Fibroblast of pulmonary artery (primary cell): ENCODE measurements around the gene CYP27B1.
A peak's percentile ranks its signal among the peaks of the same experiment; 100 is the strongest.

Source experiments
- DNase-seq: peaks from one replicate; pipeline ENCODE4 v3.0.0-alpha.2; 2010; ENCODE audit warnings: low read depth
- H3K4me3 ChIP-seq: replicated peaks from 2 replicates; pipeline ENCODE4 v1.5.1; 2011; ENCODE audit warnings: low read depth, mild to moderate bottlenecking, control low read depth, low read length, moderate library complexity
- TF ChIP-seq, protein P1 (sequence below): IDR thresholded peaks from 2 replicates; pipeline ENCODE4 v1.5.1; 2011; ENCODE audit warnings: mild to moderate bottlenecking, control low read depth, low read length, inconsistent platforms; ENCODE audit errors: missing control alignments

CYP27B1 gene

DNA sequence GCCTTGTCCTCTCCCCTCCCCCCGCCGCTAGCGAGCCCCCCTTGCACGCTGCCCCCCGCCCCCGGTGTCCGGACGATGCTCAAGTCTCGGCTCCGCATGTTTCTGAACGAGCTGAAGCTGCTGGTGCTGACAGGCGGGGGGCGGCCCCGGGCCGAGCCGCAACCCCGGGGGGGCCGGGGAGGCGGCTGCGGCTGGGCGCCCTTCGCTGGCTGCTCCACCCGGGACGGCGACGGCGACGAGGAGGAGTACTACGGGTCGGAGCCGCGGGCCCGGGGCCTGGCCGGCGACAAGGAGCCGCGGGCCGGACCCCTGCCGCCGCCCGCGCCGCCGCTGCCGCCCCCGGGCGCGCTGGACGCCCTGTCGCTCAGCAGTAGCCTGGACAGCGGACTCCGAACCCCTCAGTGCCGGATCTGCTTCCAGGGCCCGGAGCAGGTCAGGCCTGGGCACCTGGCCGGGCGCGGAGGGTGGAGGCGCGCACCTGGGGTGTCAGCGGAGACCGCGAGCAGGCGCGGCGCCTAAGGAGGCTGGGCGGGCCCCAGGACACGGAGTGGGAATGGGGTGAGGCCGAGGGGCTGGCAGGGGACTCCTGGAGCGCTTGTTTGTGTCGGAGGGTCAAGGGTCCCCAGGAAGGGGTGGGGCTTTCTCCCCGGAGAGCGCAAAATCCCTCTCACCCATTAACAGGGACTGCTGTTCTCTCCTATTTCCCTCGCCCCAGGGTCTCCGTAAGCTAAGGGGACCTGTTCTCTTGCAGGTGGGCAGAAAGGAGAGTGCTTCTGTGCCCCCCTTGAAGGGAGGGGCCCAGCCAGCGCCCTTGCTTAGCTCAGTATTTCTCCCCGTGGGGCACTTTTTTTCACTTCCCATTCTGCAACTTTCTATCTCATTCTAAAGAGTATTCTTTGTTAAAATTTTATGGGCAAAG, 11.2 kb downstream of the CYP27B1 start:
- no peak for DNase-seq
- H3K4me3 ChIP-seq: peak overlapping the region; percentile 48
- TF ChIP-seq, protein P1, sequence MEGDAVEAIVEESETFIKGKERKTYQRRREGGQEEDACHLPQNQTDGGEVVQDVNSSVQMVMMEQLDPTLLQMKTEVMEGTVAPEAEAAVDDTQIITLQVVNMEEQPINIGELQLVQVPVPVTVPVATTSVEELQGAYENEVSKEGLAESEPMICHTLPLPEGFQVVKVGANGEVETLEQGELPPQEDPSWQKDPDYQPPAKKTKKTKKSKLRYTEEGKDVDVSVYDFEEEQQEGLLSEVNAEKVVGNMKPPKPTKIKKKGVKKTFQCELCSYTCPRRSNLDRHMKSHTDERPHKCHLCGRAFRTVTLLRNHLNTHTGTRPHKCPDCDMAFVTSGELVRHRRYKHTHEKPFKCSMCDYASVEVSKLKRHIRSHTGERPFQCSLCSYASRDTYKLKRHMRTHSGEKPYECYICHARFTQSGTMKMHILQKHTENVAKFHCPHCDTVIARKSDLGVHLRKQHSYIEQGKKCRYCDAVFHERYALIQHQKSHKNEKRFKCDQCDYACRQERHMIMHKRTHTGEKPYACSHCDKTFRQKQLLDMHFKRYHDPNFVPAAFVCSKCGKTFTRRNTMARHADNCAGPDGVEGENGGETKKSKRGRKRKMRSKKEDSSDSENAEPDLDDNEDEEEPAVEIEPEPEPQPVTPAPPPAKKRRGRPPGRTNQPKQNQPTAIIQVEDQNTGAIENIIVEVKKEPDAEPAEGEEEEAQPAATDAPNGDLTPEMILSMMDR: no peak

DNA sequence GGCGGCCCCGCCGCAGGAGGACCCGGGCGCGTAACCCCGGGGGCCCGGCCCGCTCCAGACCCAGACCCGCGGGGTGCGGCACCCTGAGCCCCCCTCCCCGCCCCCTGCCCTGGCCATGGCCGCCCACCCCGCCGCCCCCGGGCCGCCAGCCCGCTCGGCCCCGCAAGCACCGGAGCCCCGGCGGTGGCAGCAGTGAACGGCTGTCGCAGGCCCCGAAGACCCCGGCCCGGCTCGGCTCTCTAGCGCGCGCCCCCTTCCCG, 11.8 kb downstream of the CYP27B1 start:
- DNase-seq: no peak
- TF ChIP-seq, protein P1: no peak
- H3K4me3 ChIP-seq: peak overlapping the region; percentile 48

DNA sequence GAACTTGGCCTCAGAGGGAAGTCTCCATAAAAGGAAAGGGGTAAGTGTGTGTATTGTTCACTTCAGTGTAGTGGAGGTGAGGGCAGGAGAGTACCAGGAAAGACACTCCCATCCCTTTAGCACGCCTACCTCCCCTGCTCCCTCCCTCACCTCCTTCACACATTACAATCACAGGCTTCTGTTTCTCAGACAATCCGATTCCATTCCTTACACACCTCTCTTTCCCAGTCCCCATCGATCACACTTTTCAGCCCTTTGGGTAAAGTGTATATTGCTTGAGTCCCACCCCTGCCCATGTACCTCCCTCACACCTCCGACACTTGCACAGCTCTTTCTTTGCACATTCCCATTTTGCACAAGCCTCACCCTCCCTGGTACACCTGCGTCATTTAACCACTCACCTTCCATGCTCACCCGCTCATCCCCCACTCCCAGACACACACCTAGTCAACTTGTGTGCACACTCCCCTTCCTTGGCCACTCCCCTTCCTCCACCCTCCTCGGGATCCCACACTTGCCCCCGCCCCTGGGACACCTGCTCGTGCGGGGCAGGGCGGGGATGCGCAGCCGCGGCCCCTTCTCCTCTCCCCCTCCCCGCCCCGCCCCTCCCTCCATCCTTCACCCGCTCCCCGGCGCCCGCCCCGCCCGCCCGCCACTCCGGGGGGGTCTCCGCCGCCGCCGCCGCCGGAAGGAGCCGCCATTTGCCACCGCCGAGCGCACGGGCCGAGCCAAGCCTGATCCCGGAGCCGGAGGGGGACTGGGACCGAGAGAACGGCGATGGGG, 12.3 kb downstream of the CYP27B1 start, which contains the start of gene MARCHF9:
TSS of gene MARCHF9 (plus strand) at position 693 of the 783 bp plus-strand sequence. CDS start 426 bp downstream, outside the sequence.
- TF ChIP-seq, protein P1: no peak
- no peak for DNase-seq

DNA sequence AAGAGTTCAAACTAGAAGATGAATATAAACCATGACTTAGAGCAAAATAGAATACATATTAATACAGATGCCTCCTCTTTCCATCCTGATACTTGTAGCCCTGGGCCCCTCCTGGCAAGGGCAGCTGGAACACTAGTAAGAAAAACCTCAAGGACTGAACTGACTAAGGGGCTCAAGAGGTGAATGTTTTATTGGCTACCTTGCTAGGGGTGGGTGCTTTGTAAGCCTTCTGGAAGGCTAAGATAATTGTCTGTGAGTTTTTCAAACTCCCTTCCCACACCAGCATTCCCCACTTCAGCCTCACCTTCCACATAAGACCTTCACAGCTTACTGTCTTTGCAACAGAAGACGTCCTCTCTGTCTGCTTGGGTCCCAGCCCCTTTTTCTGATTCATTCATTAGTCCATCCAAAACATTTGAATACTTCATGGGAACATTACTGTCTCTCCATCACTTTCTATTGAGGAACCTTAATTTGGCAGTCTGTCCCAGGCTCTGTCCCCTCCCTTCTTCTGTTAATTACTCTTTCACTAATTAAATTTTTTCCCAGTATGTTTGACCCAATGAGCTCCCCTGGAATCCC, 13.0 kb downstream of the CYP27B1 start:
- TF ChIP-seq, protein P1: no peak
- DNase-seq: no peak
- H3K4me3 ChIP-seq: no peak overlapping the region

More for the DNA sequence above, 12.3 kb downstream of the CYP27B1 start, which contains the start of gene MARCHF9:
- peak within 1 kb of the TSS; percentile 48 for H3K4me3 ChIP-seq

DNA sequence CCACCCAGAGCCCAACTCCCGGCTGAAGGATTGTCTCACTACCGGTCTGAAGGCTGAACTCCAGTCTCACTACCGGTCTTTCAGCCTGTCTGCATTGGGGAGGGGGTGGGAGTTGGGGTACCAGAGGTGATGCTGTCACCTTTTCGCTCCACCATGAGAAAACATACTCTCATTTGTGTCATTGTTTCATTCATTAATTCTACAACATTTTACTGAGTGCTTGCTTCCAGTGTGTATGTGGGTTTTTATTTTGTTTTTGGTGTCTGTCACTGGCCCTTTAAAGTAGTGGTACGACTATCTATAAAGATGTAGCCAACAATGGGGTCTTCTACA, 14.2 kb downstream of the CYP27B1 start:
- TF ChIP-seq, protein P1: no peak
- peak overlapping the region; percentile 20 for H3K4me3 ChIP-seq
- no peak for DNase-seq

DNA sequence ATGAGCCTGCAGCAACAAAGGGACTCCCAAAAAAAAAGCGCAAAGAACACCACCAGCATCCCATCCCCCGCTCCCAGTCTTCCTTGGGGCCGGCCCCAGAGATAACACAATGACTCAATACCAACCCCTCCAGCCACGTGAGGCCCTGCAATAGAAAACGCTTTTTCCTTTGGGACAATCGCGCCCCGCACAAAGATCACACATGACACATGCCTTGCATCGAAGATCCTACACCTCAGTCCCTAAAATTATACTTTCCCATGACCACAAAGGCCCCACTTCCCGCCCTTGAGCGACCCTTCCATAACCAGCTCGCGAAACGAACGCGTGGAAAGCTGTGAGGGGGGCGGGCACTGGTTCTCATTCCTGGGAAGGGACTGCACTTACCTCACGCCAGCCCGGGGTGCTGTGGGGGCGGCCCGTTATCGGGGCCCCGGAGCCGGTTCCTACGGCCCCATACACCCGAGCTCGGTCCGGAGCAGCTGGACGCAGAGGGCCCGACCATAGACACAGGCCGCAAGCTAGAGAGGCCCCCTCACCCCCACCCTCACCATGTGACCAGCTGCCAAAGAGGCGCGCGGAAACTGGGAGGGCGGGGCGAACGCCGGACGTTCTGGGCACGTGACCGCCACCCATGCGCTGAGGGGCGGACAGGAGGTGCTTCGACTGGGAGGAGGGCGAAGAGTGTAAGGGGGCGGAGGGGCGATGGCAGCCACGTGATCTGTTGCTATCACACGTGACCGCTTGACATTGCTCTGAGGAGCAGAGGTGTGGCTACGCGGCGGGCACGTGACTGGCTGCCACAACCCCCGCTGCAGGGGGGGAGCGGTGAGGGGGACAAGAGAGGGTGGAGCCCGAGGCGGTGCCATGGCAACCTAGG, 14.8 kb downstream of the CYP27B1 start, which contains the start of gene CDK4:
TSS of gene CDK4 (minus strand) at position 523 of the 880 bp plus-strand sequence. CDS start 593 bp downstream, outside the sequence.
- peak within 1 kb of the TSS; percentile 92 for H3K4me3 ChIP-seq
- TF ChIP-seq, protein P1: no peak
- DNase-seq: peak; percentile 100
